DND-41 (cell line): ENCODE data around the gene MACROD2.
"Not testable (repeated sequence)": the region's sequence is repeated elsewhere in the genome, so short reads cannot be mapped to it uniquely, and the experiment has no call there.

Source experiments
- ATAC-seq: fragments of 200-7000 bp; cut with Tn5 transposase; 3 replicates; pipeline ENCODE4 v1.9.1; 2021; ENCODE audit warnings: low read depth; ENCODE audit not compliant: insufficient read depth
- DNase-seq: peaks from one replicate; pipeline ENCODE4 v3.0.0-alpha.2; 2020
- H2AFZ ChIP-seq: 2 replicates; pipeline ENCODE4 v1.6.0; 2012; ENCODE audit warnings: low read depth, low read length
- H3K27ac ChIP-seq: 2 replicates; pipeline ENCODE4 v1.5.1; 2012; ENCODE audit warnings: low read length, inconsistent platforms
- H3K27me3 ChIP-seq: fragments of 200-600 bp; sonication (generic); 2 replicates; pipeline ENCODE4 v1.6.0; 2012; ENCODE audit warnings: low read length, mild to moderate bottlenecking, inconsistent platforms; ENCODE audit not compliant: insufficient read depth, poor library complexity
- H3K36me3 ChIP-seq: 2 replicates; pipeline ENCODE4 v1.5.1; 2012; ENCODE audit warnings: low read length, inconsistent platforms; ENCODE audit not compliant: insufficient read depth
- H3K4me1 ChIP-seq: 2 replicates; pipeline ENCODE4 v1.5.1; 2012; ENCODE audit warnings: mild to moderate bottlenecking, low read length; ENCODE audit not compliant: insufficient read depth
- H3K4me2 ChIP-seq: 2 replicates; pipeline ENCODE4 v1.6.0; 2012; ENCODE audit warnings: mild to moderate bottlenecking, moderate library complexity, low read length, inconsistent platforms; ENCODE audit not compliant: insufficient read depth
- H3K4me3 ChIP-seq, 2 experiments: fragments of 200-600 bp in 1 of 2; shearing (Covaris generic) in 1 of 2; 2 replicates each; pipeline ENCODE4 v1.5.1; 2012 to 2016; ENCODE audit warnings: inconsistent platforms in 2 of 2, low read length in 2 of 2, mild to moderate bottlenecking in 2 of 2, low read depth in 1 of 2, moderate library complexity in 1 of 2
- H3K79me2 ChIP-seq: 2 replicates; pipeline ENCODE4 v1.6.0; 2012; ENCODE audit warnings: low read length, inconsistent platforms; ENCODE audit not compliant: insufficient read depth
- H3K9ac ChIP-seq: 2 replicates; pipeline ENCODE4 v1.6.0; 2012; ENCODE audit warnings: low read depth, mild to moderate bottlenecking, inconsistent platforms, low read length, moderate library complexity
- H3K9me3 ChIP-seq: 2 replicates; pipeline ENCODE4 v1.5.1; 2012; ENCODE audit warnings: low read length, moderate library complexity, mild to moderate bottlenecking, inconsistent platforms; ENCODE audit not compliant: insufficient read depth, severe bottlenecking
- H4K20me1 ChIP-seq: 2 replicates; pipeline ENCODE4 v1.6.0; 2012; ENCODE audit warnings: low read length; ENCODE audit not compliant: insufficient read depth
- CTCF ChIP-seq: IDR thresholded peaks from 2 replicates; pipeline ENCODE4 v1.5.1; 2012; ENCODE audit warnings: borderline replicate concordance, low read length, moderate library complexity, mild to moderate bottlenecking; ENCODE audit not compliant: poor library complexity, severe bottlenecking; ENCODE audit errors: extremely low read depth
- EZH2 ChIP-seq: IDR thresholded peaks from 3 replicates; pipeline ENCODE4 v1.6.1; 2012; ENCODE audit warnings: borderline replicate concordance, low read depth, mild to moderate bottlenecking, moderate library complexity, low read length, inconsistent platforms; ENCODE audit not compliant: severe bottlenecking

The MACROD2 gene

GRCh38 chr20:15807271-15807670 is 1812.0 kb downstream of the MACROD2 start:
- H4K20me1 ChIP-seq, result no peaks in the 10 kb centered on the region
- no peaks in the 10 kb centered on the region for H3K36me3 ChIP-seq
- H2AFZ ChIP-seq, result no peak overlapping the region
- no peak overlapping the region for H3K27ac ChIP-seq
- no peak overlapping the region for H3K4me3 ChIP-seq
- no peaks in the 10 kb centered on the region for H3K27me3 ChIP-seq
- no peak for ATAC-seq
- TF ChIP-seq EZH2 (no peak), CTCF (no peak)
- no peaks in the 10 kb centered on the region for H3K4me1 ChIP-seq
- H3K9me3 ChIP-seq, result no peaks in the 10 kb centered on the region
- H3K4me2 ChIP-seq, result no peak overlapping the region
- no peak overlapping the region for H3K9ac ChIP-seq
- H3K79me2 ChIP-seq, result no peaks in the 10 kb centered on the region
- DNase-seq, result no peak

- H3K27ac ChIP-seq, DNase-seq, H3K79me2 ChIP-seq, H3K36me3 ChIP-seq, H3K4me2 ChIP-seq, H4K20me1 ChIP-seq, ATAC-seq, H2AFZ ChIP-seq, H3K9ac ChIP-seq, H3K9me3 ChIP-seq, H3K4me1 ChIP-seq, H3K4me3 ChIP-seq, H3K27me3 ChIP-seq: not testable (repeated sequence)
Observed at GRCh38 chr20:15807771-15808170, 1812.5 kb downstream of the MACROD2 start.

- no peak overlapping the region for H3K27ac ChIP-seq
- H3K4me1 ChIP-seq, result no peaks in the 10 kb centered on the region
- DNase-seq (no peak), ATAC-seq (no peak)
- TF ChIP-seq EZH2 (no peak), CTCF (no peak)
- no peaks in the 10 kb centered on the region for H3K27me3 ChIP-seq
- no peak overlapping the region for H3K4me2 ChIP-seq
- H4K20me1 ChIP-seq, result no peaks in the 10 kb centered on the region
- no peak overlapping the region for H3K4me3 ChIP-seq
- H3K36me3 ChIP-seq, result no peaks in the 10 kb centered on the region
- no peaks in the 10 kb centered on the region for H3K79me2 ChIP-seq
- H3K9me3 ChIP-seq, result no peaks in the 10 kb centered on the region
- H3K9ac ChIP-seq, result no peak overlapping the region
- no peak overlapping the region for H2AFZ ChIP-seq
Observed at GRCh38 chr20:15811951-15812350, 1816.6 kb downstream of the MACROD2 start.

- no peaks in the 10 kb centered on the region for H3K36me3 ChIP-seq
- H4K20me1 ChIP-seq, result no peaks in the 10 kb centered on the region
- no peak overlapping the region for H3K4me3 ChIP-seq
- ATAC-seq (no peak), DNase-seq (no peak)
- H3K79me2 ChIP-seq, result no peaks in the 10 kb centered on the region
- H3K9ac ChIP-seq, result no peak overlapping the region
- TF ChIP-seq EZH2, result no peak
- no peak for TF ChIP-seq CTCF
- no peaks in the 10 kb centered on the region for H3K9me3 ChIP-seq
- no peaks in the 10 kb centered on the region for H3K27me3 ChIP-seq
- H2AFZ ChIP-seq, result no peak overlapping the region
- no peak overlapping the region for H3K27ac ChIP-seq
- no peak overlapping the region for H3K4me2 ChIP-seq
- no peaks in the 10 kb centered on the region for H3K4me1 ChIP-seq
Observed at GRCh38 chr20:15812696-15813095, 1817.4 kb downstream of the MACROD2 start.
